Neural progenitor cell (in vitro differentiated cells): ENCODE measurements around the gene ID2.

Source experiments
- CTCF ChIP-seq: fragments of 200-600 bp; sonication (generic); IDR thresholded peaks from 2 replicates; pipeline ENCODE4 v1.5.1; 2017; ENCODE audit warnings: antibody characterized with exemption, mild to moderate bottlenecking
- EZH2 ChIP-seq: fragments of 200-600 bp; sonication (generic); IDR thresholded peaks from 2 replicates; pipeline ENCODE4 v1.6.1; 2017; ENCODE audit warnings: antibody characterized with exemption, mild to moderate bottlenecking, moderate library complexity

GRCh38 chr2:8720741-8721140, 38.9 kb downstream of the ID2 start:
- no peak for TF ChIP-seq CTCF
- no peak for TF ChIP-seq EZH2
